Measurements from ENCODE around the gene OR10H1.
"Not testable (repeated sequence)": the region's sequence is repeated elsewhere in the genome, so short reads cannot be mapped to it uniquely, and the experiment has no call there.

DNA sequence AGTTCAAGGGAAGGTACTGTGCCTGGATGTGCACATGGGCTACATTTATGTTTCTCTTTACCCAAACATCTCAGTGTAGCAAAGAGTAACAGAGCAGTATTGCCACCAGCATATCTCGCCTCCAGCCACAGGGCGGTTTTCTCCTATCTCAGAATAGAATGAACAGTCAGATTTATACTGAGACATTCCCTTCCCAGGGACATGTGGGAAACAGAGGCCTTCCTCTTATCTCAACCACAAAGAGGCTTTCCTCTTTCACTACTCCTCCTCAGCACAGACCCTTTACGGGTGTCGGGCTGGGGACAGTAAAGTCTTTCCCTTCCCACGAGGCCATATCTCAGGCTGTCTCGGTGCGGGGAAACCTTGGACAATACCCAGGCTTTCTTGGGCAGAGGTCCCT is 32.6 kb downstream of the OR10H1 start:
- TF ChIP-seq, protein P1, sequence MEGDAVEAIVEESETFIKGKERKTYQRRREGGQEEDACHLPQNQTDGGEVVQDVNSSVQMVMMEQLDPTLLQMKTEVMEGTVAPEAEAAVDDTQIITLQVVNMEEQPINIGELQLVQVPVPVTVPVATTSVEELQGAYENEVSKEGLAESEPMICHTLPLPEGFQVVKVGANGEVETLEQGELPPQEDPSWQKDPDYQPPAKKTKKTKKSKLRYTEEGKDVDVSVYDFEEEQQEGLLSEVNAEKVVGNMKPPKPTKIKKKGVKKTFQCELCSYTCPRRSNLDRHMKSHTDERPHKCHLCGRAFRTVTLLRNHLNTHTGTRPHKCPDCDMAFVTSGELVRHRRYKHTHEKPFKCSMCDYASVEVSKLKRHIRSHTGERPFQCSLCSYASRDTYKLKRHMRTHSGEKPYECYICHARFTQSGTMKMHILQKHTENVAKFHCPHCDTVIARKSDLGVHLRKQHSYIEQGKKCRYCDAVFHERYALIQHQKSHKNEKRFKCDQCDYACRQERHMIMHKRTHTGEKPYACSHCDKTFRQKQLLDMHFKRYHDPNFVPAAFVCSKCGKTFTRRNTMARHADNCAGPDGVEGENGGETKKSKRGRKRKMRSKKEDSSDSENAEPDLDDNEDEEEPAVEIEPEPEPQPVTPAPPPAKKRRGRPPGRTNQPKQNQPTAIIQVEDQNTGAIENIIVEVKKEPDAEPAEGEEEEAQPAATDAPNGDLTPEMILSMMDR (IDR thresholded peaks at IDR 0.05; ENCODE audit: low read length) = not testable (repeated sequence)
- TF ChIP-seq EZH2 (optimal IDR thresholded peaks at IDR 0.05; ENCODE audit: low read depth, low read length); EZH2phosphoT487 (IDR thresholded peaks at IDR 0.05; ENCODE audit: low read length): not testable (repeated sequence)
